ENCODE data around the gene DYRK3. TPM values are rescaled to one million over a fixed set of nuclear protein-coding genes. Genes with fewer than 3 reads are reported as not detected.

Gene DYRK3
- total RNA-seq, 1 experiment from 2014 or later = 7.1 TPM

DNA sequence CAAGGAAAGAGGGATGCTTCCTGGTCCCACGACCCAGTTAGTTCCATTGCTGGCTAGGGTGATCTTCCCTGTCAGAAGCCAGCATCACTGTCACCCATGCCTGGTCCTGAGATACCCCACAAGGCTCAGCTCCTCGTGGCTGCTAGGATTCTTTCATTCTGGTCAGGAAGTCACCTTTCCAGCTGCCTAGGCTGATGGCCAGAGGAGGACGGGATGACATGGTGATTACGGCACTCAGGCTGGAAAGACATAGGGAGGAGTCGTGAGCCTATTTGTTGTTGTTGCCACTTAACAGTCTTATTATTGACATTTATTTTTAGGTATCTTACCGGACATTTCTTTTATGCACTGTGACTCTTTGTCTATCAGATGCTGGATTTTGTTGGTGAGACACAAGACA, 29.4 kb downstream of the DYRK3 start:
- H2AFZ ChIP-seq (ENCODE audit: low read depth, low read length, poor library complexity, severe bottlenecking) = no peak overlapping the region
- H3K27me3 ChIP-seq (ENCODE audit: insufficient read depth, low read length) = peaks cover 18% of the 10 kb centered on the region; the same call in 1 of the 2 replicates
- no peak for DNase-seq (ENCODE audit: low read depth, low spot score)
- no peaks in the 10 kb centered on the region for H3K9me3 ChIP-seq (ENCODE audit: control insufficient read depth in 1 of 2, insufficient read depth in 1 of 2, low read depth in 1 of 2, low read length in 2 of 2)
- no peaks in the 10 kb centered on the region for H3K9me2 ChIP-seq (ENCODE audit: insufficient read depth)
- H3K9ac ChIP-seq (ENCODE audit: low read length) = no peak overlapping the region
- H3K4me2 ChIP-seq (ENCODE audit: low read length) = no peak overlapping the region
- CTCF ChIA-PET = interaction anchor here (0.7 to 6.8 kb wide), 20 partner anchors 9 to 319 kb away, joined by 3 to 71 read pairs (median 10); partner anchors contain the start of genes DYRK3, EIF2D and IKBKE
- H3K27ac ChIP-seq (ENCODE audit: low read depth, low read length) = no peak overlapping the region
- no peaks in the 10 kb centered on the region for H3K4me1 ChIP-seq (ENCODE audit: control insufficient read depth in 1 of 2, insufficient read depth in 2 of 2, low read length in 2 of 2)
- POLR2A ChIA-PET = interaction anchor here (1.1 to 2.6 kb wide), 3 partner anchors 30 to 52 kb away, joined by 4 to 11 read pairs (median 5); partner anchors contain the start of genes DYRK3 and EIF2D
- no TSS peak for BruUV-seq (replicated peaks)
- H4K20me1 ChIP-seq (ENCODE audit: insufficient read depth) = no peaks in the 10 kb centered on the region
- H3K79me2 ChIP-seq (ENCODE audit: insufficient read depth, low read length) = no peaks in the 10 kb centered on the region
- no peak for TF ChIP-seq CBX3 (IDR thresholded peaks at IDR 0.05; ENCODE audit: low read depth)
- TF ChIP-seq POLR2A (IDR thresholded peaks at IDR 0.05; ENCODE audit: borderline replicate concordance, extremely low read depth, insufficient read depth, insufficient read length) = no peak
- no peak for TF ChIP-seq SIN3A (IDR thresholded peaks at IDR 0.05; ENCODE audit: low read depth)
- TF ChIP-seq EZH2 (IDR thresholded peaks at IDR 0.05) = no peak
- no peak for TF ChIP-seq YY1 (IDR thresholded peaks at IDR 0.05; ENCODE audit: extremely low read depth, insufficient replicate concordance, low read depth, low read length)
- no peak for TF ChIP-seq CEBPB (IDR thresholded peaks at IDR 0.05; ENCODE audit: low read depth)
- TF ChIP-seq ZBTB33 (IDR thresholded peaks at IDR 0.05; ENCODE audit: extremely low read depth, insufficient replicate concordance, low read length) = no peak
- no peak for TF ChIP-seq ATF3 (IDR thresholded peaks at IDR 0.05)
- TF ChIP-seq ZFX (IDR thresholded peaks at IDR 0.05) = no peak
- no peak for TF ChIP-seq ELF1 (IDR thresholded peaks at IDR 0.05; ENCODE audit: borderline replicate concordance, low read depth)
- TF ChIP-seq RAD21 (IDR thresholded peaks at IDR 0.05; ENCODE audit: low read depth) = no peak
- TF ChIP-seq REST (IDR thresholded peaks at IDR 0.05; ENCODE audit: low read depth) = no peak
- TF ChIP-seq FOSL1 (IDR thresholded peaks at IDR 0.05; ENCODE audit: low read depth) = no peak
- no peak for TF ChIP-seq JUND (IDR thresholded peaks at IDR 0.05)
- TF ChIP-seq MAX (IDR thresholded peaks at IDR 0.05) = no peak
- no peak for TF ChIP-seq EZH2phosphoT487 (IDR thresholded peaks at IDR 0.05; ENCODE audit: borderline replicate concordance)
- TF ChIP-seq EGR1 (IDR thresholded peaks at IDR 0.05; ENCODE audit: low read depth) = no peak
- H3K36me3 ChIP-seq (ENCODE audit: control insufficient read depth in 1 of 2, insufficient read depth in 2 of 2, low read length in 2 of 2) = no peaks in the 10 kb centered on the region
- no peak overlapping the region for H3K4me3 ChIP-seq (replicated peaks in 1 of 2; ENCODE audit: low read depth in 1 of 2, low read length in 2 of 2)
- intact Hi-C loops (cut with micrococcal nuclease) = loop anchor here (1.0 kb wide), 3 partner anchors 30 to 174 kb away; no protein-coding TSS in a partner anchor
- RAD21 ChIA-PET (ENCODE audit: low non-redundant PET in 1 of 2, low total read pairs in 2 of 2, uncharacterized antibody in 2 of 2, unreplicated experiment in 2 of 2) = interaction anchor here (0.6 to 2.4 kb wide), 7 partner anchors 30 to 175 kb away, joined by 3 to 11 read pairs (median 5); partner anchors contain the start of gene DYRK3 (in 2 of the 2)
- ATAC-seq = peak; percentile 20; the same call in 1 of the 2 replicates

All from HCT116 (cell line).